HG03064 (cell line): ENCODE results near the gene HSD17B7.
"Not testable (repeated sequence)": the region's sequence is repeated elsewhere in the genome, so short reads cannot be mapped to it uniquely, and the experiment has no call there.

Source experiments
- ATAC-seq: cut with Tn5 transposase; IDR thresholded peaks from one replicate; pipeline ENCODE4 v1.9.1; 2021; ENCODE audit warnings: low read depth; ENCODE audit not compliant: unreplicated experiment

The HSD17B7 gene

DNA sequence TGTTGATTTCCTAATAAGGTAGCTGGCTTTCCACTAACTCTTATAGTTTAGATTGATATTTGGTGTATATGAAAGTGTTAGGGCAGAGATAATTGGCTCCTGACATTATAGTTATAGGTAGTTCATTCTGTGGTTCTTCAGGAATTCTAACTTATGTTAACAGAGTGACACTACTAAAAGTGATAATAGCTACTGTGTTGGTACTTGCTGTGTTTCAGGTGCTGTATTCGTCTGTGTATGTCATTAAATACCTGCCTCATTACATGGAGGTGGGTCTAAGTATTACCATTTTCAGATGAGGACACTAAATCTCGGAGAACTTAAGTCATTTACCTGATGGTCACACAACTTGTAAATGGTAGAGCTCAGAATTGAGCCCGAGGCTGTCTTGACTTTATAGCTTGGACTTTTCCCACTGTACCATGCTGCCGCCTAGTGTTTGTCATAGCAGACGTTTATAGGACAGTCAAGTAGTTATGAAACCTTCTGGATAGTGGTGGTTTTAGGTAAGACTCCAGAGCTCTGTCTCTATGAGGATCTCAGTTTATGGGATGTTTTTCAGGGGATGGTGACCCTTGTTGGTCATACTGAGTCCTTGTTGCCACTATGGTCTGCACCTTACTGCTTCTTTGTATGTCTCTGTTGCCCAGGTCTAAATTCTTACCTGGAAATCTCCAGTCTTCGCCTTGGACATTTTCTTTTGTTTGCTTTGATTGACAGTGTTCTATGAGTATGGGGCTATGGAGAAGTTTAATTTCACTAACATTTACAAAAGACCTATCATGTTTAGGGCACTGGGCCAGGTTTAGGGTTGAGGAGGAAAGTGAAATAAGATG, 9.7 kb downstream of the HSD17B7 start:
- not testable (repeated sequence) for ATAC-seq

GRCh38 chr1:162807503-162807902, 17.0 kb downstream of the HSD17B7 start:
- ATAC-seq = not testable (repeated sequence)

DNA sequence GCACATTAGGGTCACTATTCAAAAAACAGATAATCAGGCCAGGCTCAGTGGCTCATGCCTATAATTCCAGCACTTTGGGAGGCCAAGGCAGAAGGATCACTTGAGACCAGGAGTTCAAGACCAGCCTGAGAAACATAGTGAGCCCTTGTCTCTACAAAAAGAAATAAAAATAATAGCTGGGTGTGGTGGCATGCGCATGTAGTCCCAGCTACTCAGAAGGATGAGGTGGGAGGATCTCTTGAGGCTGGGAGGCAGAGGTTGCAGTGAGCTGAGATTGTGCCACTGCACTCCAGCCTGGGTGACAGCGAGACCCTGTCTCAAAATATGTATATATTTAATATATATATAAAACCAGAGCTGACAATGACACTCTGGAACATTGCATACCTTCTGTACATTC, 21.9 kb downstream of the HSD17B7 start:
- not testable (repeated sequence) for ATAC-seq

DNA sequence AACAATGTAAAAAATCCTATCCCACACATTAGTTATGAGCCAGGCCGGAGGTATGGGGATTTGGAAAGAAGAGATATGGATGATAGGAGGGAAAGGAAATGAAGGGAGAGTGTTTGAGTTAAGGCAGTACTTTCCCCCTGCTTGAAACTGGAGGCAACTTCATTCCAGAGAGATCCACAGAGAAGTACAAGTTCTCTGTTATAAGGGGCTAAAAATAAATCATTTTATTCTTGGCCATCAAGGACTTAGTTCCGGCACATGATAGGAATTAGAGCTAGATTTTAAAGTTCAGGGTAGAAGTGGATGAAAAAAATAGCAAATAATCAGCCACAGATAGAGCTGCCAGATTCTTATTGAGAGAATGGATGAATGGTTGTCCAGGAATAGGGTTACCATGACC, 27.6 kb downstream of the HSD17B7 start:
- not testable (repeated sequence) for ATAC-seq

DNA sequence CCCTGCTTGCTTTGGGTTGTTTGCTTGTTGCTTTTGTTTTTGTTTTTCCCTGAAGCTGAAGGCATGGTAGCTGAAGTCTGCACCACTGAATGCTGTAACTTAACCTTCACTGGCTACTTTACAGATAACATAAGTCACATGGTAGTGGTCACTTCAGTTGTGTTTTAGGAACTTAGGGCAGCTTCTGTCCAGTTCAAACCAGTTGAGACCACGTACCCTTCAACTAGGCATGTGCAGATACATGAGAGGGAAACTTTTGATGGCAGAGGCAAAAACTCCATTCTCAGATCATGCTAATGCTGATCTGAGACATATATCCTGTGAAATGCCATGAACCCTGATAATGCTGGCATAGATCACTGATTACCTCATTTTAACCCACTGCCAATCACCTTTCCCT, 28.2 kb downstream of the HSD17B7 start:
- not testable (repeated sequence) for ATAC-seq

- ATAC-seq = no peak
These were observed 32.1 kb downstream of the HSD17B7 start for GRCh38 chr1:162822391-162823200.

DNA sequence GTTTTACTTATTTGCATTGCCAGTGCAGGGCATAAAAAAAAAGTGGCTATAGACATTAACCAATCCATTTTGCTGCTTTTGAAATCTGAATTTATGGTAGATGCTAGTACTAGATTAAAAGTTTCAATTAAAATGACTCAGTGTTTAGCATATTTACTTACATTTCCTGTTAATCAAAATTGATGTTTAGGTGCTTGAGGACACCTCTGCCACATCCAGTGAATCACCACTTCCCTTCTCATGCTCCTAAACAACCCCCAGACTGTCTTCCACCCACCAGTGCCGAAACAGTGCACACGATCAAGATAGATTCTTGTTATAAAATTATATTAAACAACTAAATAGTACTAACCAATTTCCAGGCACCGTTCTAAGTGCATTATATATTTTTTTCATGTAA, 32.7 kb downstream of the HSD17B7 start:
- no peak for ATAC-seq

DNA sequence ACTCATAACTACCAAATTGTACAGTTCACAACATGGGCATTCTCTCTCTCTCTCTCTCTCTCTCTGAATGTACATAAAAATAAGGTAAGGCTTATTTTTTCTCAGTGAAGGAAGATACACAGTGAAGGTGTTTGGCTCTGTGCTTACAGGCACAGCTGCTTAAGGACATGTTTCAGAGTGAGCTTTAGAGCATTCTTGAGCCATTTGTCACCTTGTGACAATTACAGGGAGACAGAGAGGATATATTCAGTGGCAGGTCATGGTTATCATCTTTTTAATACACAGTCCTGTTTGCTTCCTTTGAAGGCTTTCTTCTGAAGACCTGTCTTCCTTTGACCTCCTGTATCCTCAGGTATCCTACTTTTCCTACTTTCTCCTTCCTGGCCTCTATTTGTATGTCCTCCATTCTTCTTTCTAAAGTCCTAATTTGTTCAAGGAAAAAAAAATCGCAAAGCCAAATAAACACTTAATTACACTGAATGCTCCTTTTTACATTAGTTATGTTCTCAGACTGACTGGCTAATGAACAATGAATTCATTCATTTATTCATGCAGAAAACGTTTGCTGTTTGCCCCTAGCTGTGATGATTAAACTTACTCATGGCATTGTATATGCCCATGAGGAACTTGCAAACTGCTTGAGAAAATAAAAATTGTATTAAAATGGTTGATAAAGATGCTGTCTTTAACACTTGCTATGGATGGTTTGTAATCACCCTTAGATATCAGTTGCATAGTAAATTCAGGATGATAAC, 33.4 kb downstream of the HSD17B7 start:
- no peak for ATAC-seq

GRCh38 chr1:162829268-162829667, 38.8 kb downstream of the HSD17B7 start:
- no peak for ATAC-seq

DNA sequence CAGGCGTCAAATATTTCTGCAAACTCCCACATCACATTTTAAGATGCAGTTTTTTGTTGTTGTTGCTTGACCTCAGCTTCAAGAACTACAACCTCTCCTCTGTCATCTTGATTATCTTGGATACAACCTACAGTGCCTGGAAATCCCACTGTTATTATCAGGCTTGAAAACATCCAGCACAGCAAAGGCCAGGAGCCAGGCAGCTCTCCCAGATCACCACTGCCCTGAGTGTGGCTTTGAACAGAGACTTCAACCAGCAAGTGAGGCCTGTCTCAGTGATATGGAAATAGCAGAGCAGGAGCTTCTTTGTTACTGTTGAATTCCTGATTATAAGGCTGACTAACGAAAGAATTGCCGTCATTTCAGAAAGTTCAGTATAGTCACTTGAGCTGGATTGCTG, 42.0 kb downstream of the HSD17B7 start:
- no peak for ATAC-seq

DNA sequence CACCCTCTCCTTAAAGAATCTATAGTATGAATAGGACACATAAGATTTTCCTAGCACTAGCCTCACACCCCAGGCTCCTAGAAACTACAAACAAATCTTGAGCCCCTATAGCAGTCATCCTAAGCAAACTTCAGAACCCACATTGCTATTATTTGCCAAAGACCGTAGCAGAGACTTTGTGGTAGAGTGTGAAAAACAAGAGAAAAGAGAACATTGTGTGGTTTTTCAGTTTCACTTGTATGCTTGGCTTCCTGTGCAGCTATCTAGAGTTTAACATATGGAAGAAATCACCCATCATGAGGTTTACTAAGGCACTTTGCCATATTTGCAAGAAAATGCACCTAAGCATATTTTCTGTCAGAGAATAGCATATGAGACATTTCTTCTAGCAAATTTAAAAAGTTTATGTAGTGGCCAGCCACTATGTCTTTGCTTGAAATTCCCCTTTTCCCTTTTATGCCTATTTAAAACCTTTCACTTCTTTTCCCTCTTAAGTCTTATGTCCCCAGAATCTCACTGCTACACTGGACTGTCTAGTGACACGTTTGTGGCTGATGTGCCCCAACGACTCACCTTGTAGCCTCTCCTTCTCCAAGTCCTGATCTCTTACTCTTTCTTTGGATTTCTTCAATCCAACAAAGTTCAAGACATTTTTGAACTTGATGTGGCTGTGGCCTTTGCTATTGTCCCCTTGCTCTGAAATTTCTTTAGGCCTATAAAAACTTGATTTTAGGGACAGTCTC, 44.8 kb downstream of the HSD17B7 start:
- peak; percentile 92 for ATAC-seq

GRCh38 chr1:162838863-162839262, 48.4 kb downstream of the HSD17B7 start:
- ATAC-seq = no peak

GRCh38 chr1:162840250-162840839, 49.8 kb downstream of the HSD17B7 start:
- no peak for ATAC-seq

DNA sequence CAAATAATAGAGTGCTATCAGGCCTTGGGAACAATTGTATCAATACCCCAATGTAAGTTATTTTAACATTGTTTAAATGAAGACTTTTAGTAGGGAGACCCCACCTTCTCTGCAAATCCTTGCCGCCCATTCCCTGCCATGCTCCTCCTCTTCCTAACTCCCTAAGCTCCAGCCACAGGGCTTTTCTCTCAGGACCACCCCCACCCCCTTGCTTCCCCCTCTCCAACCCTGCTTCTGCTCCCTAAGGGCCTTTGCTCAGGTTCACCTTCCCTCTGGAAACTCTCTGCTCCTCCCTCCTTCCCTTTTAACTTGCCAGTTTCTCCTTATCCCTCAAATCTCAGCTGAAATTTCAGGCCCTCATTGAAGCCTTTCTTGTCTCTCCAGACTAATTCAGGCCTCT, 53.7 kb downstream of the HSD17B7 start:
- no peak for ATAC-seq

DNA sequence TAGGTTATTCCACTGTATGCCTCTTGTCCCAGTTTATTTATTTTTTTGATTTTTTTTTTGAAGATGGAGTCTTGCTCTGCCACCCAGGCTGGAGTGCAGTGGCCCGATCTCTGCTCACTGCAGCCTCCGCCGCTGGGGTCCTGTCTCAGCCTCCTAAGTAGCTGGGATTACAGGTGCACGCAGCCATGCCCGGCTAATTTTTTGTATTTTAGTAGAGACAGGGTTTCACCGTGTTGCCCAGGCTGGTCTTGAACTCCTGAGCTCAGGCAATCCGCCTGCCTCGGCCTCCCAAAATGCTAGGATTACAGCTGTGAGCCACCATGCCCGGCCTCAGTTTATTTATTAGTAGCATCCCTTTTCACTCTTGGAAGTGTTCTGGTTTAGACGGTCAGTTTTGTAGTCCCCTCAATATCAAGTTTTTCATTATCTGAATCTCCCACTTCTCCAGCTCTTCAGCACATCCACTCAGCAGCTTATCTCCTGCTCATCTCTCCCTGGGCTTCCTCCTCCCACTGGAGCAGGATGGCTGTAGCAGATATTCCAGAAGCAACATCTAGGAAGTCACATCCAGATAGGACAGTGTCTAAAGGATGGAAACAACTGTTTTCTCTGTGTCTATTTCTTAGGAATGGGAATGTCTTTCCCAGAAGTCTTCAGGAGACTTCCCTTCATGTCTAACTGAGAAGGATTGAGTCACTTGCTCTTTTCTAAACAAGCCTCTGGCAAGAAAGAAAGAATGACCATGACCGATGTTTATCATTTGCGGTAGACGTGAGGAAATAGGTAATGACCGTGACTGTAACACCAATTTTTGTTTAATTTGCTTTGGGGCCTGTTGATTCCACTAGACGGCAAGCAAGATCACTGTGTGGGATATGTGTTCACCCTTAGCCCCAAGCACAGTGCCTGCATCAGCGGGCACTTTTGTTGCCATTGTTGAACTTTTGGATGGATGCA, 56.0 kb downstream of the HSD17B7 start:
- no peak for ATAC-seq

- no peak for ATAC-seq
These were observed 57.4 kb downstream of the HSD17B7 start for GRCh38 chr1:162847839-162848453.

GRCh38 chr1:162849711-162850110, 59.2 kb downstream of the HSD17B7 start:
- no peak for ATAC-seq

- ATAC-seq = no peak
These were observed 60.8 kb downstream of the HSD17B7 start for GRCh38 chr1:162851341-162851740.
